ENCODE measurements around the gene NSD1.
"Not testable (repeated sequence)": the region's sequence is repeated elsewhere in the genome, so short reads cannot be mapped to it uniquely, and the experiment has no call there.

Gene NSD1

DNA sequence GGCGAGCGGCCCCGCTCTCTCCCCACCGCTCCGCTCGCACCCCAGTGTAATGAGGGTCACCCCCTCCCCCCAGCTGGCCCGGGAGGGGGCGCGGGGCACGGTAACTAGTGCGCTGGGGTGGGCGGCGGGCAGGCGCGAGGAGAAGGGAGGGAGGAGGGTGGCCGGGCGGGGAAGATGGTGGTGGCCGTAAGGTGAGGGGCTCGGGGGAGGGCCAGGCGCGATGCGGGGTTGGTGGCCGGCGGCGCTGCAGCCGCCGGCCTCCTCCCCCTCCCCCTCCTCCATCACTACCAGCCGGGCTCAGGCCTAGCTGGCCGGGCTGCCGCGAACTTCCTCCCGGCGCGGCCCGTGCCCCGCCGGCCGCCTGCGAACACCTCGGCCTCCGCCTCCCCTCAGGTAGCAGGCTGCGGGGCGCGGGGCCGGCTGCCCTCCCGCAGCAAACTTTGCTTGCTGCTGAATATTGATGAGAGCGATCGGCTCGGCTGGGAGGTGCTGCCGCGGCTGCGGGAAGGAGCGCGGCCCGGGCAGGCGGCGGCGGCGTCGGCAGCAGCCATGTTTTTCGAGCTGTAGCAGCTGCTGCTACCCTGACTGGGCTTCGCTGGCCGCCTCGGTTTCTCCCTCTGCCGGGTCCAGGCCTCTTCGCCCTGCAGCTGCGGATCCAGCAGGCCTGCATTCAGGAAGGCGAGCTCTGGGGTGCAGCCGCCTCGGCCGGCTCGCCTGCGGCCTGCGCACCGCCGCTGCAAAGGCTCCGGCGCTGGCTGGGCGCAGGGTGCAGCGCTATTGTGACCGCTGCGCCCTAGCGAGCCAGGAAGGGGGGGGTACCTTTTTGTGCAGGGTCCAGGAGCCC lies 502 bp downstream of the NSD1 start:
- H3K4me3 Mint-ChIP-seq, result peak overlapping the region; percentile 89
- H3K27ac Mint-ChIP-seq, result peak overlapping the region; percentile 90
- peaks cover 48% of the 10 kb centered on the region for H3K4me1 Mint-ChIP-seq
- H3K36me3 Mint-ChIP-seq, result peaks cover 6% of the 10 kb centered on the region
- no peaks in the 10 kb centered on the region for H3K9me3 Mint-ChIP-seq
- H3K27me3 Mint-ChIP-seq, result no peaks in the 10 kb centered on the region

GRCh38 chr5:177134697-177135225 lies 1.2 kb downstream of the NSD1 start:
- Mint-ChIP-seq H3K36me3 (peaks cover 6% of the 10 kb centered on the region), H3K9me3 (no peaks in the 10 kb centered on the region), H3K27ac (peak overlapping the region; percentile 90), H3K4me3 (peak overlapping the region; percentile 89), H3K4me1 (peaks cover 44% of the 10 kb centered on the region), H3K27me3 (no peaks in the 10 kb centered on the region)

GRCh38 chr5:177140312-177140711 lies 6.7 kb downstream of the NSD1 start:
- Mint-ChIP-seq H3K27ac (peak overlapping the region; percentile 42), H3K36me3 (peaks cover 15% of the 10 kb centered on the region), H3K4me1 (peaks cover 64% of the 10 kb centered on the region), H3K9me3 (no peaks in the 10 kb centered on the region), H3K27me3 (no peaks in the 10 kb centered on the region), H3K4me3 (peak overlapping the region; percentile 11)

GRCh38 chr5:177141496-177141895 lies 7.9 kb downstream of the NSD1 start:
- peak overlapping the region; percentile 76 for H3K27ac Mint-ChIP-seq
- no peaks in the 10 kb centered on the region for H3K27me3 Mint-ChIP-seq
- no peaks in the 10 kb centered on the region for H3K9me3 Mint-ChIP-seq
- no peak overlapping the region for H3K4me3 Mint-ChIP-seq
- peaks cover 11% of the 10 kb centered on the region for H3K36me3 Mint-ChIP-seq
- H3K4me1 Mint-ChIP-seq, result peaks cover 53% of the 10 kb centered on the region

DNA sequence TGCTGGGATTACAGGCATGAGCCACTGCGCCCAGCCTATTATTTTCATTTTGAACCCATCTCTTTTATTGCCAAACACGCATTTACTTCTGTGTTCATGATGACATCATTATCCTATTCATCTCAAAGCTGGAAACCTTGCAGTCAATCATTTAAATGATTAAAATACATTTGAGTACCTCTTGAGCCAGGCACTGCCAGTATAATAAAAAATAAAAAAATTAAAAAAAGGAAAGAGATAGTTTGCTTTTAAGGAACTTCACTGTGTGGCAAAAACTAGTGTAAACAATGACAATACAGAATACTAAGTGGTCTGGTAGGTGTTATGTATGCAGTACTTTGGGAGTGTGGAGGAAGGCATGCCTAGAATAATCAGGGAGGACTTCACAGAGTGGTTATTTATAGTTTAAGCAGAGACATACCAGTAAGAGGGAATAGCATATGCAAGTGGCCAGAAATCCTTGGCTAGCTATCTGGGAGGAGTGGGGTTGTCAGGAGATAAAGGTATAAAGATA lies 8.6 kb downstream of the NSD1 start:
- H3K36me3 Mint-ChIP-seq, result peaks cover 9% of the 10 kb centered on the region
- no peaks in the 10 kb centered on the region for H3K27me3 Mint-ChIP-seq
- H3K4me3 Mint-ChIP-seq, result no peak overlapping the region
- H3K27ac Mint-ChIP-seq, result no peak overlapping the region
- peaks cover 48% of the 10 kb centered on the region for H3K4me1 Mint-ChIP-seq
- no peaks in the 10 kb centered on the region for H3K9me3 Mint-ChIP-seq

DNA sequence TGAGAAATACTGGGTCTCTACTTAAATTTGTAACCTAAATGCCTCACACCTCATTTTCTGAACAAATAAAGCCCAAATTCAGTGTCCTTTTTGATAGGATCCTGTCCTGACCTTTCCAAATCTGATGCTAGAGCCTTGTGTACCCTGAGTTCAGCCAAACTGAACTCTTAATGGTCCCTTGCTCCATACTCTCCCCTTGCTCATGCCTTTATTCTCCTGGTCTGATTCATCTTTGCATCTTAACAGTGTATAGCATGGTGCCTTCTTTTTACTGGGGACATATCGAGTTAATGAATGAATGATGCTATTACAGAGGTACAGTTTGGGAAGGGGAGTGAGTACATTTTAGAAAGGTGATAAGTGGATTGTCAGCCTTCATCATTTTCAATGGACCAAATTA lies 9.2 kb downstream of the NSD1 start:
- Mint-ChIP-seq H3K36me3 (peaks cover 11% of the 10 kb centered on the region), H3K4me1 (peaks cover 47% of the 10 kb centered on the region), H3K4me3 (no peak overlapping the region), H3K27me3 (no peaks in the 10 kb centered on the region), H3K27ac (no peak overlapping the region), H3K9me3 (no peaks in the 10 kb centered on the region)

GRCh38 chr5:177146891-177147638 lies 13.5 kb downstream of the NSD1 start:
- no peaks in the 10 kb centered on the region for H3K9me3 Mint-ChIP-seq
- no peak overlapping the region for H3K27ac Mint-ChIP-seq
- peaks cover 4% of the 10 kb centered on the region for H3K36me3 Mint-ChIP-seq
- peaks cover 26% of the 10 kb centered on the region for H3K4me1 Mint-ChIP-seq
- H3K4me3 Mint-ChIP-seq, result no peak overlapping the region
- H3K27me3 Mint-ChIP-seq, result no peaks in the 10 kb centered on the region

- H3K9me3 Mint-ChIP-seq, H3K36me3 Mint-ChIP-seq, H3K4me3 Mint-ChIP-seq, H3K27me3 Mint-ChIP-seq, H3K27ac Mint-ChIP-seq: not testable (repeated sequence)
- H3K4me1 Mint-ChIP-seq, result peaks cover 21% of the 10 kb centered on the region
Measured at GRCh38 chr5:177150061-177150460, 16.5 kb downstream of the NSD1 start.

DNA sequence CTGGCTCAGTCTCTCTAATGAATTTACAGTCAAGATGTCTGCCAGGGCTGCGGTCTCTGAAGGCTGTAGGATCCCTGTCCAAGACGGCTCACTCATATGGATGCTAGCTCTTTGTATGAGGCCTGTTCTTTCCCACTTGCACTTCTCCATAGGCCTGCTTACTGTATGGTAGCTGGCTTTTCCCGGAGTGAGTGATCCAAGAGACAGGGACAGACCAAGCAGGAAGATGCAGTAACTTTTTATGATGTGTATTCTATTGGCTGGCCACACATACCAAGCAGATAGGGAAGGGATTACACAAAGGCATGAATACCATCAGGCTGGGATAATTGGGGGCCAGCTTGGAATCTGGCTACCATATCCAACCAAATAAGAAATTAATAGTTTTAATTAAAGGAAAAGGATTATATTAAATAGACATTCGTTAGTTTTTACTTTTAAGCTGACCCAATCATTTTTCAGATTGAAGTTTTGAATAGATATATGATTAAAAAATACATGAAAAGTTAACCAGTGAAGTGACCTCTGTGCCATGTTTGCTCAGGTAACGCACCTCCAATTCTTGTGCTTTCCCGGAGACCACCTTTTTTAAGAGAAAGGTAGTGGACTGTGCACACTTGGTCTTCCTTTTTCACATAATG lies 20.6 kb downstream of the NSD1 start:
- no peak overlapping the region for H3K27ac Mint-ChIP-seq

DNA sequence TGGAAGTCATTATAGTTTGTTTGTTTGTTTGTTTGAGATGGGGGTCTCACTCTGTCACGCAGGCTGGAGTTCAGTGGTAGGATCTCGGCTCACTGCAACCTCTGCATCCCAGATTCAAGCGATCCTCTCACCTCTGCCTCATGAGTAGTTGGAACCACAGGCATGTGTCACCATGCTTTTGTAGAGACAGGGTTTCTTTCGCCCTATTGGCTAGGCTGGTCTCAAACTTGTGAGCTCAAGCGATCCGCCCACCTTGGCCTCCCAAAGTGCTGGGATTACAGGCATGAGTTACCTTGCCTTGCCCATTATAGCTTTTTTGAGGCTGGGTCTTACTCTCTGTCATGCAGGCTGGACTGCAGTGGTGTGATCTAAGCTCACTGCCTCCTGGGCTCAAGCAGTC lies 28.8 kb downstream of the NSD1 start:
- Mint-ChIP-seq H3K27me3 (no peaks in the 10 kb centered on the region), H3K4me1 (peaks cover 21% of the 10 kb centered on the region), H3K9me3 (no peaks in the 10 kb centered on the region), H3K4me3 (no peak overlapping the region), H3K27ac (no peak overlapping the region), H3K36me3 (no peaks in the 10 kb centered on the region)

More for the DNA sequence above, 20.6 kb downstream of the NSD1 start:
- Mint-ChIP-seq H3K4me1 (peaks cover 18% of the 10 kb centered on the region), H3K36me3 (no peaks in the 10 kb centered on the region), H3K9me3 (no peaks in the 10 kb centered on the region), H3K4me3 (no peak overlapping the region), H3K27me3 (no peaks in the 10 kb centered on the region)

GRCh38 chr5:177163500-177163899 lies 29.9 kb downstream of the NSD1 start:
- Mint-ChIP-seq H3K27me3 (no peaks in the 10 kb centered on the region), H3K4me1 (peaks cover 14% of the 10 kb centered on the region), H3K27ac (no peak overlapping the region), H3K4me3 (no peak overlapping the region), H3K9me3 (no peaks in the 10 kb centered on the region), H3K36me3 (no peaks in the 10 kb centered on the region)

DNA sequence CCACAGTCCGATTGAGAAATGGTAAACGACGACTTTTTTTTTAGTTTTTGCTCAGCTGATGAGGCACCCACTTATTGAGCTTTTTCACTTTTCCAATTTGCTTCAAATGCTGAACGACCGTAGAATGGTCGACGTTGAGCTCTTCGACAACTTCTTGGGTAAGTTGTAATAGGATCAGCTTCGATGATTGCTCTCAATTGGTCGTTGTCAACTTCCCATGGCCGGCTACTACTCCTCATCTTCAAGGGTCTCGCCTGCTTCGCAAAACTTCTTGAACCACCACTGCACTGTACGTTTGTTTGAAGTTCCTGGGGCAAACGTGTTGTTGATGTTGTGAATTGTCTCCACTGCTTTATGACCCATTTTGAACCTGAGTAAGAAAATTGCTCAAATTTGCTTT lies 35.7 kb downstream of the NSD1 start:
- Mint-ChIP-seq H3K9me3 (no peaks in the 10 kb centered on the region), H3K27ac (no peak overlapping the region), H3K27me3 (no peaks in the 10 kb centered on the region), H3K36me3 (peaks cover 7% of the 10 kb centered on the region), H3K4me3 (no peak overlapping the region), H3K4me1 (peaks cover 23% of the 10 kb centered on the region)

GRCh38 chr5:177171961-177172360 lies 38.4 kb downstream of the NSD1 start:
- Mint-ChIP-seq H3K36me3 (peaks cover 7% of the 10 kb centered on the region), H3K4me3 (no peak overlapping the region), H3K27ac (no peak overlapping the region), H3K27me3 (no peaks in the 10 kb centered on the region), H3K9me3 (no peaks in the 10 kb centered on the region), H3K4me1 (peaks cover 36% of the 10 kb centered on the region)

GRCh38 chr5:177175336-177175735 lies 41.8 kb downstream of the NSD1 start:
- H3K4me1 Mint-ChIP-seq, result peaks cover 47% of the 10 kb centered on the region
- H3K9me3 Mint-ChIP-seq, result no peaks in the 10 kb centered on the region
- no peak overlapping the region for H3K27ac Mint-ChIP-seq
- no peak overlapping the region for H3K4me3 Mint-ChIP-seq
- no peaks in the 10 kb centered on the region for H3K27me3 Mint-ChIP-seq
- H3K36me3 Mint-ChIP-seq, result peaks cover 3% of the 10 kb centered on the region

- Mint-ChIP-seq H3K9me3 (no peaks in the 10 kb centered on the region), H3K4me3 (no peak overlapping the region), H3K27me3 (no peaks in the 10 kb centered on the region), H3K36me3 (peaks cover 2% of the 10 kb centered on the region), H3K27ac (no peak overlapping the region), H3K4me1 (peaks cover 48% of the 10 kb centered on the region)
Measured at GRCh38 chr5:177176175-177176711, 42.7 kb downstream of the NSD1 start.

Measured in activated naive CD4-positive, alpha-beta T cell treated with anti-CD3 and anti-CD28 coated beads, Interleukin-2, amount 50 U/mL, for 24 hours (primary cell).